Testis (tissue), 3 donors: Measurements from ENCODE around the gene MCC. TPM values are rescaled to one million over a fixed set of nuclear protein-coding genes. Genes with fewer than 3 reads are reported as not detected.

Experiments
- DNase-seq: peaks from one replicate; pipeline ENCODE4 v3.0.0-alpha.2; 2019
- H3K27ac ChIP-seq, 2 donors: fragments of 200-600 bp; sonication (generic); one replicate each; pipeline ENCODE4 v1.5.1; 2019
- H3K27me3 ChIP-seq: fragments of 200-600 bp; sonication (generic); one replicate; pipeline ENCODE4 v1.5.1; 2019
- H3K36me3 ChIP-seq: fragments of 200-600 bp; sonication (generic); one replicate; pipeline ENCODE4 v1.5.1; 2017; ENCODE audit warnings: low read depth; ENCODE audit errors: missing control alignments
- H3K4me1 ChIP-seq: fragments of 200-600 bp; sonication (generic); one replicate; pipeline ENCODE4 v1.5.1; 2019
- H3K4me3 ChIP-seq, 2 donors: fragments of 200-600 bp; sonication (generic); one replicate each; pipeline ENCODE4 v1.5.1; 2017 to 2019
- H3K9me3 ChIP-seq: fragments of 200-600 bp; sonication (generic); one replicate; pipeline ENCODE4 v1.5.1; 2017
- POLR2A ChIP-seq: fragments of 450-650 bp; IDR thresholded peaks from one replicate; pipeline ENCODE4 v1.6.1; 2017; ENCODE audit warnings: antibody characterized with exemption, mild to moderate bottlenecking, moderate library complexity
- WGBS, 2 donors: methylation state at CpG; one replicate each; pipeline ENCODE4 v1.1.5; 2018; 5-methylcytosine and 5-hydroxymethylcytosine counted together
- intact Hi-C: fragments of 100-400 bp; cut with DNase I; formaldehyde crosslinking; loops from one replicate; pipeline ENCODE4 v1.15.1; 2023; ENCODE audit warnings: low total_unique reads
- polyA plus RNA-seq: library from polyadenylated mRNA; stranded (reverse); fragments of 350-450 nt; fragmentation: Illumina TruSeq; extraction: RNeasy Lipid Tissue Mini Kit (QIAGEN cat#74804); gene quantifications from one replicate; pipeline ENCODE4 v1.2.3, GENCODE V29; 2014; ENCODE audit warnings: low read depth, low replicate concordance; ENCODE audit not compliant: insufficient read depth
- total RNA-seq, 2 donors: library from RNA; depleted of rRNA; stranded (reverse); fragments of >200 nt; gene quantifications; one replicate each; pipeline ENCODE4 v1.2.3, GENCODE V29; 2016
- TF ChIP-seq, protein P1 (sequence below), 3 experiments: fragments of 450-650 bp in 2 of 3; fragments of 200-600 bp in 1 of 3; sonication (generic) in 1 of 3; IDR thresholded peaks; one replicate each; pipeline ENCODE4 v1.5.1; 2016 to 2019; ENCODE audit warnings: antibody characterized with exemption in 3 of 3, mild to moderate bottlenecking in 2 of 3, moderate library complexity in 1 of 3

Gene MCC
- total and polyA plus RNA-seq, 3 donors from 2014 or later, result 7.1 to 23.7 (median 21.4) TPM

DNA sequence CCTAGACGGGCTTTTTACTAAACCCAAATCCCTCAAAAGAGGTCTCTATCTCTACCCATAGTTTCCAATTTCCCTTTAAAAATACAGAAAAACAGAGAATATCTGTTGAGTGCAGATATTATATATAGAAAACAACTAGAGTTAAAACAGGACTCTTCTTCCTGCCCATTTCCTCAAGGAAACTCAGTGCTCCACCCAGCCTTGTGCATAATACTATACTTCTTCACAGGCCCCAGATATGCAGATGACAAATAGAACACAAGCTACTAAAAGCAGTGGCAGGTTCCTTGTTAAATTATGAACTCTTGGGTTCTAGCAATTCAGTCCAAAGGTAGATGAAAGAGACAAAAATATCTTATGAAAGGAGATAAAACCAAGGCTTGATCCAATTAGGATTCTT lies 253.7 kb downstream of the MCC start:
- Histone ChIP-seq H3K27me3 (no peaks in the 10 kb centered on the region), H3K4me1 (no peaks in the 10 kb centered on the region), H3K27ac (no peak overlapping the region), H3K36me3 (no peaks in the 10 kb centered on the region), H3K9me3 (no peaks in the 10 kb centered on the region), H3K4me3 (no peak overlapping the region)
- DNase-seq, result no peak
- 76 to 86% methylated on average over 1 of the region's 1 CpG for WGBS, 2 donors
- TF ChIP-seq, protein P1, sequence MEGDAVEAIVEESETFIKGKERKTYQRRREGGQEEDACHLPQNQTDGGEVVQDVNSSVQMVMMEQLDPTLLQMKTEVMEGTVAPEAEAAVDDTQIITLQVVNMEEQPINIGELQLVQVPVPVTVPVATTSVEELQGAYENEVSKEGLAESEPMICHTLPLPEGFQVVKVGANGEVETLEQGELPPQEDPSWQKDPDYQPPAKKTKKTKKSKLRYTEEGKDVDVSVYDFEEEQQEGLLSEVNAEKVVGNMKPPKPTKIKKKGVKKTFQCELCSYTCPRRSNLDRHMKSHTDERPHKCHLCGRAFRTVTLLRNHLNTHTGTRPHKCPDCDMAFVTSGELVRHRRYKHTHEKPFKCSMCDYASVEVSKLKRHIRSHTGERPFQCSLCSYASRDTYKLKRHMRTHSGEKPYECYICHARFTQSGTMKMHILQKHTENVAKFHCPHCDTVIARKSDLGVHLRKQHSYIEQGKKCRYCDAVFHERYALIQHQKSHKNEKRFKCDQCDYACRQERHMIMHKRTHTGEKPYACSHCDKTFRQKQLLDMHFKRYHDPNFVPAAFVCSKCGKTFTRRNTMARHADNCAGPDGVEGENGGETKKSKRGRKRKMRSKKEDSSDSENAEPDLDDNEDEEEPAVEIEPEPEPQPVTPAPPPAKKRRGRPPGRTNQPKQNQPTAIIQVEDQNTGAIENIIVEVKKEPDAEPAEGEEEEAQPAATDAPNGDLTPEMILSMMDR (IDR thresholded peaks at IDR 0.05), result no peak
- TF ChIP-seq POLR2A, result no peak
- intact Hi-C loops, result no loop called here

- WGBS, 2 donors, result 88 to 91% methylated on average over 1 of the region's 1 CpG
- H3K4me1 ChIP-seq, result no peaks in the 10 kb centered on the region
- no peaks in the 10 kb centered on the region for H3K27me3 ChIP-seq
- no peak for TF ChIP-seq POLR2A
- TF ChIP-seq, protein P1 (IDR thresholded peaks at IDR 0.05), result no peak
- intact Hi-C loops, result no loop called here
- DNase-seq, result no peak
- H3K9me3 ChIP-seq, result no peaks in the 10 kb centered on the region
- no peaks in the 10 kb centered on the region for H3K36me3 ChIP-seq
- H3K4me3 ChIP-seq, result no peak overlapping the region
- H3K27ac ChIP-seq, result no peak overlapping the region
Measured at GRCh38 chr5:113233606-113234005, 254.6 kb downstream of the MCC start.

DNA sequence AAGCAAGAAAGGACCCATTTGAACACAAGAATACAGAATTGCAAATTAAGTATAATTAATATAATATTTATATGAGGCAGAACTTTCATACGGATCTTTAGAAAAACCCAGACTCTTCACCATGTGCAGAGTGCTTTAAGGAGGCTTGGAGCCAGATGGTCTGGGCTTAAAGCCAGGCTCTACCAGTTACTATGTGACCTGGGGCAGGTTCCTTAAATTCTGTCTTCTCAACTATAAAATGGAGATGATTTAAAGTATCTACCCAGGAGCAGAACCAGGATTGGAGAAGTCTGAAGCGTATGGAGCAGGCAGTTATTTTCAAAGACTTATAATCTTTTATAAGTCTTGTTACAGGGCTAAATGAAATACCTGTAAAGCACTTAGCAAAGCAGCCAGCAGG lies 255.6 kb downstream of the MCC start:
- no peaks in the 10 kb centered on the region for H3K4me1 ChIP-seq
- H3K36me3 ChIP-seq, result no peaks in the 10 kb centered on the region
- no peaks in the 10 kb centered on the region for H3K9me3 ChIP-seq
- no peak for TF ChIP-seq POLR2A
- TF ChIP-seq, protein P1 (IDR thresholded peaks at IDR 0.05), result no peak
- WGBS, 2 donors, result 49 to 50% methylated on average over 2 of the region's 2 CpGs
- no peak overlapping the region for H3K27ac ChIP-seq
- no peaks in the 10 kb centered on the region for H3K27me3 ChIP-seq
- intact Hi-C loops, result no loop called here
- peak; percentile 43 for DNase-seq
- H3K4me3 ChIP-seq, result no peak overlapping the region

DNA sequence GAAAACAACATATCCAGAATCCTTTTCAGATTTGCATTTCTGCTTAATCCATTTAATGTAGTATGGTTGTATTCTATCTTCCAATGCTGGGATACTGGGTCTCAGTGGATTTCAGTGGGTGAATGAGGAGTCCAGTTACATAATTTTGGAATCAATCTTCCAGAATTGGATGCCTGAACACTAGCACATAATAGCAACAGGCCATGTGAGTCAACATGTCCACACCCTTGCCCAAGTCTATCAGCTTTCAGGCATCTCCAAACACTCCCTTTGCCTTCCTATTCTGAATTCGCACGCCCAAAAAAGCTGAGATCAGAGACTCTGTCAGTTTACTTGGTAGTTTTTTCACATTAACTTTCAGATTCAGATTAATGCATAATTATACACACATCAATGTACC lies 256.0 kb downstream of the MCC start:
- no peak overlapping the region for H3K4me3 ChIP-seq
- DNase-seq, result no peak
- no peaks in the 10 kb centered on the region for H3K27me3 ChIP-seq
- TF ChIP-seq, protein P1 (IDR thresholded peaks at IDR 0.05), result no peak
- no peak for TF ChIP-seq POLR2A
- no peak overlapping the region for H3K27ac ChIP-seq
- 62 to 67% methylated on average over 2 of the region's 2 CpGs for WGBS, 2 donors
- no peaks in the 10 kb centered on the region for H3K9me3 ChIP-seq
- intact Hi-C loops, result no loop called here
- H3K36me3 ChIP-seq, result no peaks in the 10 kb centered on the region
- no peaks in the 10 kb centered on the region for H3K4me1 ChIP-seq

DNA sequence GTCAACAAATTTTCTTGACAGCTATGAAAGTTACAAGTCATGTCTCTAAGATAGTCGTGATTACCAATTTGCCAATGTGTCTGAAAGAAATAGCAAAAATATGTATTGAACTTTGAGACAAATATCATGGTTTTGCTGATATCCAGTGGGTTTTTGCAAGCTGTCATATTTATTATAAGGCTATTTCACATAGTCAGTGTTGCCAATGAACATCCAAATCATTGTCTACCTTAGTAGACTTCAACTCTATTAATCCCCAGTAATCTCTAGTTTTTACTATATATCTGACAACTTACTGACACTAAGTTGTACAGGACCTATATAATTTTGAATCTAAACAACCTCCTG lies 256.6 kb downstream of the MCC start:
- no peak for DNase-seq
- no peaks in the 10 kb centered on the region for H3K36me3 ChIP-seq
- no peak overlapping the region for H3K4me3 ChIP-seq
- H3K27ac ChIP-seq, result no peak overlapping the region
- WGBS, 2 donors, result 76 to 79% methylated on average over 1 of the region's 1 CpG
- no peak for TF ChIP-seq POLR2A
- TF ChIP-seq, protein P1 (IDR thresholded peaks at IDR 0.05), result no peak
- H3K9me3 ChIP-seq, result no peaks in the 10 kb centered on the region
- H3K27me3 ChIP-seq, result no peaks in the 10 kb centered on the region
- H3K4me1 ChIP-seq, result no peaks in the 10 kb centered on the region
- intact Hi-C loops, result no loop called here
